ENCODE results near the gene VAV2.

VAV2 gene

DNA sequence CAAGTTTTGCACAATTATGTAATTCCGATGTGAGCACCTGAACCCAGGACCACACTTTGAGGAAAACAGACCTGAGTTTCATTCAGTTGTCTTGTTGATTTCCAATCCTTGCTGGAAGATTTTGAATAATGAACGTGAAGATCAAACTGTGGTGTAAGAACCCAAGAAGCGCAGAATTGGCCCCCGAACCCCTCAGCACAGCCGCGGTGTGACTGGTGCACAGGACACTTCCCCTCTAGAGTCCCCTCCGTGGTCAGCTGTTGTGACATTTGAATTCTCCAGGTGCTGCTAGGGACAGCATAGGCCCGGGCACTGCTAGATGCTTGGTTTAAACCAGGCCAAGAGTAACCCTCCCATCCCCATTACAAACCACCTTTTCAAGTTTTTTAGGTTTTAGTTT, 34.9 kb upstream of the VAV2 start:
- DNase-seq: no peak

DNA sequence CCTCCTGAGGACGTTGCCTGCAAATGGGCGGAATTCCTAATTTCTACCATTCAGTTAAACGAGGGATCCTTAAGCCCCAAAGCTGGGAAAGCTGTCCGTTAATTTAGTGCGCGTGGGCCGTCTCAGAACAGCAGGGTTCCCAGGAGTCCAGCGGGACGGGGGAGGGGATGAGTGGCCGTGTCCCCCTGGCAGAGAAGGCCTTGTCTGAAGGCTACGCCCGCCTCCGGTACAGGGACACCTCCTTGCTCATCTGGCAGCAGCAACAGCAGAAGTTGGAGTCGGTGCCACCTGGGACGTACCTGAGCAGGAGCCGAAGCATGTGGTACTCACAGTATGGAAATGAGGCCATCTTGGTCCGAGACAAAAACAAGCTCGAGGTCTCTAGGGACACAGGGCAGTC, 34.5 kb upstream of the VAV2 start:
- DNase-seq: no peak

DNA sequence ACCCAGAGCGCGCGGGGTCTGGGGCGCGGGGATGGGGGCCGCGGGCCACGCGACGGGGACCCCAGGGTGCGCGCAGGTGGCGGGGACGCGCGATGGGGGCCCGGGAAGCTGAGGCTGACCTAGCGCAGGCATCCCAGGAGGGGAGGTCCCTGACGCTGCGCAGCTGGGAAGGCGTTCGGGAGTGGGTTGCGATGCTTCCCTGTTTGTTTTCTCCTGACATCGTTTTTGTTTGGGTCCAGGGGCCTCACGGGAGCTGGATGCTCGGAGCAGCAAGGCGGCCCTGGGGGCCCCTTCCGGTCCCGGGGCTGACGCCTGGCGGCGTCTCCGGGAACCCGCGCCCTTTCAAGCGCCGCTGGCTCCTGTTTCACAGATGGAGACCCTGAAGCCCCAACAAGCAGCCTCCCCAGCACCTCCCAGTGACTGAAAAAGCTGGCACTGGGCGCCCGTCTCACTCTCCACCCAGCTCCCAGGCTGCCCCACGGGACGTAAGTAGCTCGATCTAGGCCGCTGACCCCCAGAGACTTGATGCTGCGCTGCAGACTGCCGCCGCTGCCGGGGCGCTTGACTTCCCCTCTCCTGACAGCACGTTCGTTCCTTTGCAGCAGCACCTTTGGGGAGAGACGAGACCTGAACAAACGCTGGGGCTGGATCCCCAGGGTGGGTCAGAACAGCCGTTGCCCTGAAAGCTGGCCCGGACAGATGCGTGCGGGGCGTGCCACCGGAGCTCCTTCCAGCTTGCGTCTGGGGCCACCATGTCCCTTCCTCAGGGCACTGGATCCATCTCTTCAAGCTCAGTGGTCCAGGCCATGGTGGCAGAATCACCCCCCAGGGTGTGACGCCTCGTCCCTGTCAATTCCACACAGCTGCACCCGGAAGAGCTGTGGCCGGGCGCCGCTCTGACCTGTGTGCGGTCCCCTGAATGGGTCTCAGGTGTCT, 33.8 kb upstream of the VAV2 start:
- DNase-seq: peak in 4 of 5 donors; percentile 30 to 48 (median 38)

DNA sequence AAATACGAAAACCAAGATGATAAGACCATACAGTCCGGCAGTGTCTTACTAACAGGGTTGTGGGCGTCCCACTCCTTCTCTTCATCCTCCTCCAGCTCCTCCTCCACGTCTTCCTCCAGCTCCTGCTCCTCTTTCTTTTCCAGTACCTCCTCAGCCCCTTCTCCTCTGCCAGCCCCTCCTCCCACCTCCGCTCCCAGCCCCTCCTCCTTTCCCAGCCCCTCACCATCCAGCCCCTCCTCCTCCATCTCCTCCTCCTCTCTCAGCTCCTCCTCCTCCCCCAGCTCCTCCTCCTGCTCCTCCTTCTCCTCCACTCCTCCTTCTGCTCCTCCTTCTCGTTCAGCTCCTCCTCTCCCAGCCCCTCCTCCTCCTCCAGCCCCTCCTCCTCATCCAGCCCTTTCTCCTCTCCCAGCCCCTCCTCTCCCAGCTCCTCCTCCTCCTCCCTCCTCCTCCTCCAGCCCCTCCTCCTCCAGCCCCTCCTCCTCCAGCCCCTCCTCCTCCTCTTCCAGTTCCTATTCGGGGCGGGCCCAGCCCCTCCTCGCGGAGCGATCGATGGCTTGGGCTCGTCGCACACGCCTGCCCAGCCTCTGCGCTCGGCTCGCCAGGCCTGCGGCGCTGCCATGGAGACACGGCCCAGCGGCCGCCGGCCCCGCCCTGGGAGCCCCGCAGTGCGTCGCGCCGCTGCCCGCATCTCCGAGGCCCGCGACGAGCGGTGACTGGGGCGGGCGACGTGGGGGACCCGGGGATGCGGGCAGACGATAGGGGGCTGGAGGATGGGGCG, 32.9 kb upstream of the VAV2 start, which contains the start of gene BRD3OS:
TSS of gene BRD3OS (plus strand) at position 654 of the 778 bp plus-strand sequence. CDS start 1,267 bp downstream, outside the sequence.
- DNase-seq: peak; percentile 87 to 96 (median 90)

DNA sequence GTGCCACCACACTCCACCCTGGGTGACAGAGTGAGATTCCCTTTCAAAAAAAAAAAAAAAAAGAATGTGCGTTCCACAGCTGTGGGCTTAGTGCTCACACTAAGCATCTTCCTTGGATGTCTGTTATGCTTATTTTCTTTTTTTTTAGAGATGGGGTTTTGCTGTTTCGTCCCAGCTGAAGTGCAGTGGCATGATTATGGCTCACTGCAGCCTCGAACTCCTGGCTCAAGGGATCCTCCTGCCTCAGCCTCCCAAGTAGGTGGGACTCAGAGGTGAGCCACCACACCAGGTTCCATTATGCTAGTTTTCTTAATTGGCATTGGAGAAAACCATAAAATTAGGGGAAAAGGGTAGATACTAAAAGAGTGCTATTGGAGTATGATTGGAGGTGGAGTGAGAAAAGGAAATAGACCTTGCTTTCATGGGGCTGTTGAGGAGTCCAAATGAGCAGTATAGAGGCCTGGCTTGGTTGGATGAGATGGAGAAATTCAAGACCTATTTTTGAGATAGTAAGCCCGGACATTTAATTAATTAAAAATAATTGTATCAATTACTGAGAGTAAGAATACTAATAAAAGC, 32.2 kb upstream of the VAV2 start:
- no peak for DNase-seq

DNA sequence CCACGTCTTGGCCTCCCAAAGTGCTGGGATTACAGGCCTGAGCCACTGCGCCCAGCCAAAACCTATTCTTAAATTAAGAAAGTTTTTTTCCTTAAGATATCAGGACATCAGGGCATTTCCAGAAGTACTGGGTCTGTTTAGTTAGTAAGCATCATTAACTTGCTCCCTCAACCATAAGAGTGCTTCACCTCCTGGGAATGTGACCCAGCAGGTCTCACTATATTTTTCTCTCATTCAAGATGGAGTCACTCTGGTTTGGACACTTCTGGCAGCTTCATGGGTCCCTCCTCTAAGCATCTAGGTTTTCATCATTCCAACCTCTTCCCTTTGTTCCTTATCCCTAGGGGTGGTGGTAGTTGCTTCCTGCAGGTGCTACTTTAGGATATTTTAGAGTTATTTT, 22.8 kb upstream of the VAV2 start:
- no peak for DNase-seq

DNA sequence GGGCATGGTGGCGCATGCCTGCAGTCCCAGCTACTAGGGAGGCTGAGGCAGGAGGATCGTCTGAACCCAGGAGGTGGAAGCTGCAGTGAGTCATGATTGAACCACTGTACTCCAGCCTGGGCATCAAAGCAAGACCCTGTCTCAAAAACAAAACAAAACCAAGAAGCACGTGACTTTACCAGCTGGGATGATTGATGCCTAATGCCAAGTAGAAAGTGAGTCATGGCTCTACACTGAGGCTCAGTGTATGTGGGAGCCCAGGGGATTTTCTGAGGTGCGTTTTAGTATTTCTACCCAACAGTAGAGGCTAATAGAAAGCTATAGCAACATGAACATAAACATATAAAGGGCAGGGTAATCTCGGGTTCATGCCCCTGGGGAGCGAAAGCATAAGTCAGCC, 19.3 kb upstream of the VAV2 start:
- DNase-seq: no peak

DNA sequence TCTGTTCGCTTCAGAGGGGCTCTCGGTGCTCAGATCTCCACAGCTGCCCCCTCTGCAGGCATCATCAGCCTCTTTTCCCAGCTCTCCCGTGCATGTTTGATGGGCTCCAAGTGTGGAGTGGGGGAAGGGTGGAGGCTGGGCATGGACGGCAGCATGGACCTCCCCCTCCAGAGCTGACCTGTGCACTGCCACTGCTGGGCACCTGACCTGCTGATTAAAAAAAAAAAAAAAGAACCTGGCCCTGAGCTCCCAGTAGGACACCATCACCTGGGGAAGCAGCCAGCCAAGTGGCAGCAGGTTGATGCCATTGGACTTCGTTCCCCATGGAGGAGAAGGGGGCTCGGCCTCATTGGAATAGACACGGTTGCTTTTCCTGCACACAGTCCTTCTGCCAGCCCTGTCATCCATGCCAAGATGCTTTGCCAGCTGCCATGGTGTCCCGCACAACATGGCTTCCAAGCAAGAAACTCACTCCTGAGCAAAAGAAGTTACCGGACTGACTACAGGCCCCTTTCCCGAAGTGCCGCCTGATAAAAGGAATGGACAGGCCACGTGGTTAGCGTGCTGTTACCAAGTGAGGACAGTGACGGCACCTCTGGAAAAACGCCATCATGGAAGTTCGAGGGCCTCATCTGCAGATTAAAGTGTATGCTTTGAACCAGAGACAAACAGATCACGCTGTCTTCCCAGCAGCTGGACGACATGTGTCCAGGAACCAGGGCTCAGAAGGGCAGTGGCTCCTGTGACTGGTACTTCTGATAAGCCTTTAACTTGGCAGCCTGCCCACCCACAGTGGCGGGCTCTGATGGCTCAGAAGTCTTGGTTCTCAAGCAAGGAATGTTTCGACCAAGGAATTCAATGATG, 18.4 kb upstream of the VAV2 start:
- no peak for DNase-seq

DNA sequence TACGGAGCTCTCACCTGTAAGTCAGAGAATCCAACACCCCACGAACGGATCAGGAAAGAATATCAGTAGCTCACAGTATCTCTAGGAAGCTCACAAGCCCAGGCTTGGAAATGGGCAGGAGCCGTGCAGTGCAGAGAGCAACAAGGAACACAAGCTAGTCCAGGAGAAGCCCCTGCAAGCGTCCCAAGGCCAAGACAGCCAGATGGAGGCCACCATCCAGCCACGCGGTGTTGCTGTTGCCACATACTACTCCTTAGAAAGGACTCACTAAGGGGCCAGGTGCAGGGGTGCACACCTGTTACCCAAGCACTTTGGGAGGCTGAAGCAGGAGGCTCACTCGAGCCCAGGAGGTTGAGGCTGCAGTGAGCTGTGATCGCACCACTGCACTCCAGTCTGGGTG, 15.4 kb upstream of the VAV2 start:
- DNase-seq: no peak

DNA sequence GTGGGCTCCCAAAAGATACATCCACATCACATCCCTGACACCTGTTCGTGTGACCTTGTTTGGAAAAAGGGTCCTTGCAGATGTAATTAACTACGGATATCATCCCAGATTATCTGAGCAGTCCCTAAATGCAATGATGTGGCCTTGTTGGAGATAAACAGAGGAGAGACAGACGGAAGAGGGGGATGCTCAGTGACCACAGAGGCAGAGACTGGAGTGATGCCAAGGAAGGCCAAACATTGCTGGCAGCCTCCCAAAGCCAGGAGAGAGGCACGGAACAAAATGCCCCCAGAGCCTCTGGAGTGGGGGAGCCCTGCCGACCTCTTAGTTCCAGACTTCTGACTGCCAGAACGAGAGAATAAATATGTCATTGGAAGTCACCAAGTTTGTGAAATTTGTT, 15.0 kb upstream of the VAV2 start:
- no peak for DNase-seq

DNA sequence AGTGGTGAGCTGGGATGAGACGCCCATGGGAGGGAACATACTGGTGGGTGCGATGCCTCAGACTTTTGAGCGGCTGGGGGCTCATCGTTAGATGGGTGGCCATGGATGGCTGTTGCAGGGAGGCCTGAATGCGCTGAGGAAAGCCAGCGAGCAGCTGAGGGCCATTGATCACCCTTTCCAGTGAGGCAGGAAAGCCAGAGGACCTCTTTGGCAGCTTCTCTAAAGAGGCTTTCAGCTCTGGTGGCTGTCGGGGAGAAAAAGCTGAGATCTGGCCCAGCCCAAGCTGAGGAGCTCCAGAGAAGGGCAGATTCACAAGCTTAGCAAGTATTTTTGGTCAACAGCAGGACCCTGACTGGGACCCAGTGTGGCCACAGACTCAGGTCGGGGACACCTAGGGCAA, 13.3 kb upstream of the VAV2 start:
- DNase-seq: no peak

DNA sequence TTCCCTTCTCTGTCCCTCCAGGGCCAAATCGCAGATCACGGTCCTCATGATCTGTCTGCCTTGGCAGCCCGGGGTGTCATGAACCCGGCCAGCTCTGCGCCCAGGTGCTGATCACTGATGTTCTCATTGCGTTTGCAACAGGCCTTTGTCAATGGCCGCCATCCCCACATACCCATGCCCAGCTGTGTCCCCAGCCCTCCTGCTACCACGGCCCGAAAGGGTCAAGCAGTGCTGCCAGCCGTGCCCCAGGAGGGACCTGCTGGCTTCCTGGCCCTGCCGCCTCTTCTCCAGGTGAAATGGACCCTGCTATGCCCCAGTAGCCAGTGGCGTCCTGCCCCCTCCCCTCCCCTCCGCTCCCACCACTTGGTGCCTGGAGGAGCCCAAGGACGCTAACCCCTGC, 12.8 kb upstream of the VAV2 start:
- no peak for DNase-seq

DNA sequence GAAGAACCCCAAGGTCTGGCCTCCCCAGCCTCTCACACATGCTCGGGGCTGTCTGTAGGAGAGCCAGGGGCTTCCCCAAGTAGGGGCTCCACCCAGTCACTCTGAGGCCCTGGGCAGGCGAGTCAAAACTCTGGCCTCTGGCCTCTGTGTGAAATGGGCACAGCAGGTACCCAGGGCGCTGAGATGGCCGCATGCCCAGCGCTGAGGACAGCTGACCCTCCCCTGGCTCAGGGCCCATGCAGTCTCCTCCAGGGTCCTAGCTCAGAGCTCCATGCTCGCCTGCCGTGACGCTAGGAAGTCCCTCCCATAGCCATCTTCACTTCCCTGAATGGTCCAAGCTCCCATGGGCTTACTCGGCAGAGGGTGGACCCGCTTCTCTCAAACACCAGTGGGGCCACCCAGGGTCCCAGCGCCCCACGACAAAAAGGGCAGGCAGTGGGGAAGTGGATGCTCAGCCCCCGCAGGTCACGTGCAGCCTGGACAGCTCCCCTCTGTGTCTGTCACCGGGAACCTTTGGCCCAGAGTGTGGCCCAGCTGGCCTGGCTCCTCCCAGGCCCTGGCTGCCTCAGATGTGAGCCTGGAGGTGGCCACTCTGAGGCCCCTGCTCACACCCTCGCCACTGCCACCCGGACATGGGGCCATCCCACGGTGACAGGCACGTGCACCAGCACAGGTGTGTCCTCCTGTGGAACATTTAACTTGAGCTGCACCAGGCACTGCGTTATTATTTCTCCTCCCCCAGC, 12.2 kb upstream of the VAV2 start:
- no peak for DNase-seq

DNA sequence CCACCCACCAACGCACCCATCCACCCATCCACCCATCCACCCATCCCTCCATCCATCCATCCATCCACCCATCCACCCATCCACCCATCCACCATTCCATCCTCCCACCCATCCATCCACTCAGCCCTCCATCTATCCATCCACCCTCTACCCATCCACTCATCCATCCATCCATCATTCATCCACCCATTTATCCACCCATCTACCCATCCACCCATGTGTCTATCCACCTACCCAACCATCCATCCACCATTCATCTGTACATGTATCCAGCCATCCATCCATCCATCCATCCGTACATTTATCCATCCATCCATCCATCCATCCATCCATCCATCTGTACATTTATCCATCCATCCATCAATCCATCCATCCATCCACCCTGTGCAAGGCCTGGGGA, 11.1 kb upstream of the VAV2 start:
- no peak for DNase-seq

DNA sequence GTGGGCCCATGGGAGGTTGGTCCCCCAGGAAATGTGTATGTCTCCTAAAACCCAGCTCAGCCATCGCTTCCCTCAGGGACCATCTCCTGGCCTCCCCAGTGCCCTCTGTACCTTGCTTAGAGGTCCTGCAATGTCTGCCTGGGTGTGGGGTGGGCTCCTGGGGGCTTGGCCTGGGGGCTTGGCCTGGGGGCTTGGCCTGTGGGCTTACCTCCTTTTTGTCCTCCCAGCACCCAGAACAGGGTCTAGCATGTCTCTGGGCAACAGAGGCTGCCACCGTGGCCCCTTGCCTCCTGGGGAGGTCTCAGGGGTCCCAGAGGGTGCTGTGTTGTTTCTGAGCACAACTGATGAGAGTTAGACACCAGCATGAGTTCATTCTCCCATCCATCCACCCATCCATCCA, 10.7 kb upstream of the VAV2 start:
- no peak for DNase-seq

DNA sequence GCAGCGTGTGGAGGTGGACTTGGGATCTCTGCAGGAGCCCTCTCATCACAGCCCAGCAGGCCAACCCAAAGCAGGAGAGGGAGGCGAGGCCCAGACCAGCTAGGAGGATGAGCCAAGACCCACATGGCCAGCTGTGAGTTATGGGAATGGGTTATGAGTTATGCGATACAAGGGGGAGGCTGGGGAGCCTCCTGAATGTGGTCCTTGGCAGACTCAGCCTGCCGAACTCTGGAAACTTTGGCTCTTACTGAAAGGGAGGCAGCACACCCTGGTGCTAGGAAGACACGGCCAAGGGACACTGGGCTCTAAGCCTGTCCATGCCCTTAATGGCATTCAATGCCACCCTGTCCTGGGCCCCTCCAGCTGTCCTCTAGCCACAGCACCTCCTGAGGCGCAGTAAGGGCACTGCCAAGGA, 7.7 kb upstream of the VAV2 start:
- DNase-seq: no peak

DNA sequence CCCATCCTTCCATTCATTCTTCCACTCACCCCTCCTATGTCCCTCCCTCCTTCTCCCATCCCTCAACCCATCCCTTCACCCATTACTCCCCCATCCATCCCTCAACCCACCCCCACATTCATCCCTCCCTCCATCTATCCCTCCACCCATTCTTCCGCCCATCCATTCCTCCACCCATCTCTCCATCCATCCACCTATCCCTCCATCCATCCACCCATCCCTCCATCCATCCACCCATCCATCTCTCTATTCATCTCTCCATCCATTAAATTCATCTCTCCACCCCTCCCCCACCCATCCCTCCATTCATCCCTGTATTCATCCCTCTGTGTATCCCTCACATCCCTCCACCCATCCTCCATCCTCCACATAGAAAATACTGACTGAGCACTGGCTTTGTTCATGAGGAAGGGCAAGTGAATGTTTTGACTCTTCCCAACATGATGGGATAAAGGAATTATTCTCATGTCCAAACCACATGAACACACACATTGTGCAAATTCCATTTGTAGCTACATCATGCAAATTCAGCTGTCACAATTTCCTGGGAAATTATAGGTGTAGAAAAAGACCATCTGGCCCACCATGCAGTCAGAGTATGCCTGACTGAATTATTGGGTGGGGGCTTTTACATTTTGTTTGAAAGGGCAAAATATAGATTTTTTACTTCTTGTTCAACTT, 6.9 kb upstream of the VAV2 start:
- DNase-seq: no peak

DNA sequence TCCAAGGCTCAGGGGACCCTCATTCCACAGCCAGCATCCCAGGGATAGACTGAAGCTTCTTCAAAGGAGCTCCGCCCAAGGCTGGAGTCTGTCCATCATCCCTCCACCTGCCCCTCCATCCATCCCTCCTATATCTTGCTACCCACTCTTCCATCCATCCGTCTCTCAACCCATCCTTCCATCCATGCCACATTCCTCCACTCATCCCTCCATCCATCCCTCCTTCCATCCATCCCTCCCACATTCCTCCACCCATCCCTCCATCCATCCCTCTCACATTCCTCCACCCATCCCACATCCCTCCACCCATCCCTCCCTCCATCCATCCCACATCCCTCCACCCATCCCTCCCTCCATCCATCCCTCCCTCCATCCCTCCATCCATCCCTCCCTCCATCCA, 5.5 kb upstream of the VAV2 start:
- no peak for DNase-seq

DNA sequence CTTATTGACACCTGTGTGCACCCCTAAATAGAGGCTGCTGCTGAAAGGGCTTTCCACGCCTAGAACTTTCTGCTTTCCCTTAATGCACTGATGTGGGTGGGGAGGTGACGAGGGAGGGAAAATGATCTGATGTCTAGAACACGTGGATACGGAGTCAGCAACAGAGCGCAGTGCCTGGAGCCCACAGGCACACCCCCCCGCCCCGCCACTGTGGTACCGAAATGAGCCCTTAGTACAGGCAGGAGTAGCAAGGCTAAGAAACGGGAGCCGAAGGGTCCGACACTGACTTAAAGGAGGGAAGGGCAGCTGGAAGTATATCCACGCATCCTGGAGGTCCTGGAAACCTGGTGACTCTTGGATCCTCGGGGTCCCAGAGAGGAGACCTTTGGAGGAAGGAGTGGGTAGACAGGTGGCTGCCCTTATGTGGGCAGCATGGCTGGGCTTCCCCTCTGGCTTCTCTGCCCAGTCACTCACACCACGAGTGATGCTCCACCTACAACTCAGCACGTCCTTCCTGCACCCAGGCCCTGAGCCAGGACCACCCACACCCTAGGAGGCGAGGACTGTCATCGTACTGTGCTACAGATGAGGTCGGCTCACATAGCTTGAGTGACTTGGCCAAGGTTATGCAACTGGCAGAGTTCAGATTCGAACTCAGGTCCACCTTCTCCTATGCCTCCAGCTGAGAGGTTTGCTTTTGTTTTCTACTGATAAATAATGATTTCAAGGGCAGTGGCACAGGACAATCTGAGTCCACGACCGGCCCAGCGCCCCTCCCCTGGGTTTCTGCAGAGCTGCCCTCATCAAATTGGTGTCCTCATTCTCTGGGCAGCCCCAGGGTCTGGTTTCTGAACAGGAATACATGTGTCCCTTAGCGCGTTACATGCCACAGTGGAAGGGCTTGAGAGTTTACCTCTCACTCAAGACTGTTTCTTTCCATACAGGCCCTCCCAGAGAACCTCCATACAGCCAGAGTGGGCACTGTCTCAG, 4.7 kb upstream of the VAV2 start:
- DNase-seq: no peak
